ENCODE data around the gene MRPL52. TPM values are rescaled to one million over a fixed set of nuclear protein-coding genes. Genes with fewer than 3 reads are reported as not detected.
A peak's percentile ranks its signal among the peaks of the same experiment; 100 is the strongest.
"Not testable (repeated sequence)": the region's sequence is repeated elsewhere in the genome, so short reads cannot be mapped to it uniquely, and the experiment has no call there.

The MRPL52 gene
- polyA plus RNA-seq, 3 donors = 32.3 to 164 (median 130) TPM

DNA sequence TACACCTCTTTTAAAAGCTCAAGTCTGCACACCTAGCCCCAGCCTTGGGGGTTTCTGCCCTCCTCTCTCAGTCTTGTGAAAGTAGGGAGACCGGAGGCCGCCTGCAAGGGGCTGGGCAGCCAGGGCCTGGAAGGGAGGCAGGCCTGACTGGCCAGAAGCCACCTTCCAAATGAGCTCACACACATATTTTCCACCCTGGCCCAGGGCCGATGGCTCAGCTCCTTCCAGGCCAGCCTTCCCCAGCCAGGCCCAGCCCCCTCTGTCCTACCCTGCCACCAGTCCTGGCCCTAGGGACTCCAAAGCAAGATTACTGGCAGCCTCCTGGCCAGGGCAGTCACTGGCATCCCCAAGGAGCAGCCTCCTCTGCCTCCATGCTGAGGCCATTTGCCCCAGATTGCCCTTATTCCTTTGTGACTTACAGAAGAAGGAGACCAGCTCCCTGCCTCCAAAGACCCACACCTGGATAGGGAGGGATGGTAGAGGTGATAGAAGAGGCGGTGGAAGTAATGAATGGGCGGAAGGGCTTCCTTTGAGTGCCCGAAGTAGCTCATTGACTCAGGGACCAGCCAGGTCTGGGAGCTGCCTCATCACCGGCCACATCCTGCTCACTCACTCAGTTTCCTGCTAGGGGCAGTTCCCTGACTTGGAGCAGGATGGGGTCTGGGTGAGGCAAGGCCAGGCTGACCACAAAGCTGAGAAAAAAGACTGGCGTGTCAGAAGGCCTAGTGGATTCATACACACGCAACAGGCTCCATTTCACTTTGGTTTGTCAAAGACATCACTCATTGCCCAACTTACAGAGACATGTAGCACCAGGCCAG, 21.5 kb downstream of the MRPL52 start:
- Mint-ChIP-seq H3K27ac (peak overlapping the region in 1 of 7 donors; percentile 27), H3K9me3 (peaks cover 0 to 2% (median 0%) of the 10 kb centered on the region in 7 donors), H3K4me3 (peak overlapping the region in 1 of 2 donors; percentile 12), H3K36me3 (peaks cover 0 to 1% of the 10 kb centered on the region in 2 donors), H3K4me1 (peaks cover 28% of the 10 kb centered on the region), H3K27me3 (ENCODE audit: low read depth in 3 of 3) (peaks cover 3 to 29% (median 18%) of the 10 kb centered on the region in 3 donors)
- Histone ChIP-seq H3K4me2 (replicated peaks; ENCODE audit: extremely low read depth, low read length, poor library complexity, severe bottlenecking) (no peak overlapping the region), H3K36me3 (replicated peaks in 1 of 2; ENCODE audit: control insufficient read depth in 1 of 2, insufficient read depth in 2 of 2, low read length in 2 of 2) (no peaks in the 10 kb centered on the region), H3K79me2 (ENCODE audit: insufficient read depth, low read length) (no peaks in the 10 kb centered on the region), H2AFZ (ENCODE audit: insufficient read depth, low read depth, low read length, poor library complexity, severe bottlenecking) (peak overlapping the region; percentile 46), H3K27me3 (ENCODE audit: control insufficient read depth in 2 of 2, insufficient read depth in 2 of 2, low read length in 2 of 2) (peaks cover 0 to 5% of the 10 kb centered on the region in 2 donors), H3K4me1 (ENCODE audit: control insufficient read depth in 1 of 2, insufficient read depth in 2 of 2, low read length in 2 of 2) (peaks cover 19 to 30% of the 10 kb centered on the region in 2 donors), H3K4me3 (replicated peaks in 1 of 3; ENCODE audit: low read depth in 2 of 3, low read length in 3 of 3) (no peak overlapping the region), H3K27ac (ENCODE audit: low read depth in 1 of 2, low read length in 2 of 2) (no peak overlapping the region), H3K9ac (ENCODE audit: insufficient read depth, low read length, poor library complexity, severe bottlenecking) (no peak overlapping the region), H3K9me3 (replicated peaks in 1 of 2; ENCODE audit: control insufficient read depth in 1 of 2, insufficient read depth in 1 of 2, low read length in 2 of 2) (no peaks in the 10 kb centered on the region), H4K20me1 (ENCODE audit: insufficient read depth, low read length) (no peaks in the 10 kb centered on the region)
- TF ChIP-seq, protein P1, sequence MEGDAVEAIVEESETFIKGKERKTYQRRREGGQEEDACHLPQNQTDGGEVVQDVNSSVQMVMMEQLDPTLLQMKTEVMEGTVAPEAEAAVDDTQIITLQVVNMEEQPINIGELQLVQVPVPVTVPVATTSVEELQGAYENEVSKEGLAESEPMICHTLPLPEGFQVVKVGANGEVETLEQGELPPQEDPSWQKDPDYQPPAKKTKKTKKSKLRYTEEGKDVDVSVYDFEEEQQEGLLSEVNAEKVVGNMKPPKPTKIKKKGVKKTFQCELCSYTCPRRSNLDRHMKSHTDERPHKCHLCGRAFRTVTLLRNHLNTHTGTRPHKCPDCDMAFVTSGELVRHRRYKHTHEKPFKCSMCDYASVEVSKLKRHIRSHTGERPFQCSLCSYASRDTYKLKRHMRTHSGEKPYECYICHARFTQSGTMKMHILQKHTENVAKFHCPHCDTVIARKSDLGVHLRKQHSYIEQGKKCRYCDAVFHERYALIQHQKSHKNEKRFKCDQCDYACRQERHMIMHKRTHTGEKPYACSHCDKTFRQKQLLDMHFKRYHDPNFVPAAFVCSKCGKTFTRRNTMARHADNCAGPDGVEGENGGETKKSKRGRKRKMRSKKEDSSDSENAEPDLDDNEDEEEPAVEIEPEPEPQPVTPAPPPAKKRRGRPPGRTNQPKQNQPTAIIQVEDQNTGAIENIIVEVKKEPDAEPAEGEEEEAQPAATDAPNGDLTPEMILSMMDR (IDR thresholded peaks at IDR 0.05) = no peak
- intact Hi-C loops (cut with micrococcal nuclease) = loop anchor here (5.0 kb wide), 2 partner anchors 74 to 194 kb away; no protein-coding TSS in a partner anchor
- peak; percentile 65 to 93 (median 71) for DNase-seq
- 50% methylated on average over 2 of the region's 9 CpGs for WGBS (ENCODE audit: insufficient coverage)

DNA sequence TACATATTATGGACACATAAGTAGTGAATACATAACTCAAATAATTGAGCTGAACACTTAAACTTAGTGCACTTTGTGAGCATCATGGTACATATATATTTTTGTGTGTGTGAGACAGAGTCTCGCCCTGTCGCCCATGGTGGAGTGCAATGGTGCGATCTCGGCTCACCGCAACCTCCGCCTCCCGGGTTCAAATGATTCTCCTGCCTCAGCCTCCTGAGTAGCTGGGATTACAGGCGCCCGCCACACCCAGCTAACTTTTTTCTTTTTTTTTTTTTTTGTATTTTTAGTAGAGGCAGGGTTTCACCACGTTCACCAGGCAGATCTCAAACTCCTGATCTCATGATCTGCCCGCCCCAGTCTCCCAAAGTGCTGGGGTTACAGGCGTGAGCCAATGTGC, 22.5 kb downstream of the MRPL52 start:
- H3K4me3 Mint-ChIP-seq; H3K79me2 ChIP-seq (ENCODE audit: insufficient read depth, low read length); H3K9ac ChIP-seq (ENCODE audit: insufficient read depth, low read length, poor library complexity, severe bottlenecking); H3K9me3 ChIP-seq (replicated peaks in 1 of 2; ENCODE audit: control insufficient read depth in 1 of 2, insufficient read depth in 1 of 2, low read length in 2 of 2); H3K36me3 Mint-ChIP-seq; H2AFZ ChIP-seq (ENCODE audit: insufficient read depth, low read depth, low read length, poor library complexity, severe bottlenecking); H4K20me1 ChIP-seq (ENCODE audit: insufficient read depth, low read length); H3K9me3 Mint-ChIP-seq; H3K27ac Mint-ChIP-seq; H3K36me3 ChIP-seq (replicated peaks in 1 of 2; ENCODE audit: control insufficient read depth in 1 of 2, insufficient read depth in 2 of 2, low read length in 2 of 2); DNase-seq; H3K4me3 ChIP-seq (replicated peaks in 1 of 3; ENCODE audit: low read depth in 2 of 3, low read length in 3 of 3); H3K27me3 ChIP-seq (ENCODE audit: control insufficient read depth in 2 of 2, insufficient read depth in 2 of 2, low read length in 2 of 2); H3K27ac ChIP-seq (ENCODE audit: low read depth in 1 of 2, low read length in 2 of 2); H3K4me2 ChIP-seq (replicated peaks; ENCODE audit: extremely low read depth, low read length, poor library complexity, severe bottlenecking): not testable (repeated sequence)
- intact Hi-C loops (cut with micrococcal nuclease) = loop anchor here (2.0 to 5.0 kb wide), 5 partner anchors 29 to 279 kb away; no protein-coding TSS in a partner anchor
- H3K4me1 ChIP-seq (ENCODE audit: control insufficient read depth in 1 of 2, insufficient read depth in 2 of 2, low read length in 2 of 2) = peaks cover 19 to 30% of the 10 kb centered on the region in 2 donors
- H3K27me3 Mint-ChIP-seq (ENCODE audit: low read depth in 3 of 3) = peaks cover 3 to 27% (median 22%) of the 10 kb centered on the region in 3 donors
- no CpG with 5 or more reads among the region's 12 CpGs for WGBS (ENCODE audit: insufficient coverage)
- H3K4me1 Mint-ChIP-seq = peaks cover 28% of the 10 kb centered on the region

Data from CD14-positive monocyte (primary cell).